Activated T-helper 1 cell treated with anti-CD3 and anti-CD28 coated beads, Interleukin-2, amount 50 U/mL, for 16 hours (primary cell): ENCODE measurements around the gene AMMECR1L.
"Not testable (repeated sequence)": the region's sequence is repeated elsewhere in the genome, so short reads cannot be mapped to it uniquely, and the experiment has no call there.

ENCODE experiments used
- DNase-seq, 2 donors: peaks; one replicate each; pipeline ENCODE4 v3.0.0-alpha.2; 2020; ENCODE audit warnings: low read depth in 1 of 2, low spot score in 1 of 2

AMMECR1L gene

DNA sequence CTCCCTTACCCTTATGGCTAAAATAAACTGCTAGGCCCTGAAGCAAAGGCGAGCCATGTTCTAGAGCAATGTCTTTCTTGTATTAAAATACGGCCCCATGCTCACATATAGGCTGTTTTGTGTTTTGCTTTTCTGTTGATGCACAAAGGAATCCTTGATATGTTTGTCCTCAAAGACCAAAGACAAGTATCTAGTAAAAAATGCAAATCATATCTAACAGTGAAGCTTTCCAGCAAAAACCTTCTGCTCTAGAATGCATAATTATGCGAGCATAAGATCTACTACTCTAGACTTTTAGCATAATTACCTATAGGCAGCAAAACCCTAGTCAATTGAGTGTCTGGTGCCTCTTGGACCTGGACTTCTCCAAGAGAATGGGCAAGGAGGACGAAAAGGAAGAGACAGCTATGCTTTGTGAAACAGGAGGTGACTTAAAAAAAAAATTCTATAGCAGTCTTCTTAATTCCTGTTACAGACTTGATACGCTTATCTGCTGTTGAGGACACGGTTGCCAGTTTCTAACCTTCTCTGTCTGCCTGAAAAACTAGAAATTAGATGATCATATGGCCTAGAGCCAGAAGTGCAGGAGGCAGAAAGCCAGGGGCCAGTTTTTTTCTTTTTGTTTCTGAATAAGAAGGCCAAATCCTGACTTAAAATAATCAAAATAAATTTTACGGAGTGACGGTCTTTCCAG is 1.5 kb upstream of the AMMECR1L start:
- DNase-seq, result no peak

DNA sequence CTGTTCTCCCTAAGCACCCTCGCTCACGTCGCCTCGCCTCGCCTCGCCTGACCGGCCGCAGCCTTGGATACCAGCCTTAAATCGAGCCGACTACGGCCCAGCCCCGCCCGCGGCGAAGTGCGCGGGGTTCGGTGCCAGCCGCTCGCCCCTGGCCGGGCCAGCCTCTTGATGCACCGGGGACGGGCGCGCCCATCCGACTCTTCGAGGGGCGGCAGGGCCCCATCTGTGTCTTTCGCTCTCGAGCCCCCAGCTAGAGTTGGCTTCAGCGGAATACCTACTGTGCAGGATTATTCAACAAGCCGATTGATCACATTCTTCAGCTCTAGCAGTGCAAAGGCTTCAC is 808 bp upstream of the AMMECR1L start:
- DNase-seq, result not testable (repeated sequence)

DNA sequence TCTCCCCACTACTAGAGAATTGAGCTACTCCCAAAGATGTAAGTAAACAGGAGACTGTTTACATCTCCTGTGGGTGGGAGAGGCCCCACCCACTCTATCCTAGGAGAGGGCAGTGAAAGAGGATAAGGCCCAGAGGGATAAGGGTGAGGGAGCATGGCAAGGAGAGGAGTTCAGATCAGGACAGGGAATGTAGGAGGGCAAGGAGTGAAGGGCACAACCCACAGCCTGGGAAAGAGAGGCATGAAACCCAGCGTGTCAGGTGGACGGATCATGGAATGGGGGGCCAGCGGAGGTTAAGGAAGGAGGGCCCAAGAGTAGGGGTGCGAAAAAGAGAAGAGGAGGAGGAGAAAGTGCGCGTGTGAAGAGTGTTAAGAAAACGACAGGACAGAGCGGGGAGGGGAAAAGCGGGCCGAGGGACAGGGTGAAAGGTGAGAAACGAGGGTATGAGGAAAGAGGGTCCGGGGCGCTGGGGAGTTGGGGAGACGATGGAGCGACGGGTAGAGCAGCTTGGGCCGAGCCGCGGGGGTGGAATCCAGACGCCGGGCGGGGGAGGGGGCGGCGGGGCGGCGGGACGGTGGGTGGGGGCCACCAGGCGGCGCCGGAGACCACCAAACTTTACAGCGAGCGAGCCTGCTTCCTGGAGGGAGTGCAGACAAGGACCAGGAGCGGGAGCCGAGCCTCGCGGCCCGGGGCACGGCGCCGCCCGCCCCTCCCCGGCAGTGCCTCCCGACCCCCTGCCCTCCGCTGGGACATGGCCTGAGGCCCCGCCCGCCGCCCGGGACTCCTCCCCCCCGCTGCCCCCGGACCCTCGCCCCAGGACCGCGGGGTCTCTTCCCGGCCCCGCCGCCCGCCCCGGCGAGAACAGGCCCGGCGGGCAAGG is 655 bp downstream of the AMMECR1L start:
- peak in 1 of 2 donors; percentile 2 for DNase-seq

DNA sequence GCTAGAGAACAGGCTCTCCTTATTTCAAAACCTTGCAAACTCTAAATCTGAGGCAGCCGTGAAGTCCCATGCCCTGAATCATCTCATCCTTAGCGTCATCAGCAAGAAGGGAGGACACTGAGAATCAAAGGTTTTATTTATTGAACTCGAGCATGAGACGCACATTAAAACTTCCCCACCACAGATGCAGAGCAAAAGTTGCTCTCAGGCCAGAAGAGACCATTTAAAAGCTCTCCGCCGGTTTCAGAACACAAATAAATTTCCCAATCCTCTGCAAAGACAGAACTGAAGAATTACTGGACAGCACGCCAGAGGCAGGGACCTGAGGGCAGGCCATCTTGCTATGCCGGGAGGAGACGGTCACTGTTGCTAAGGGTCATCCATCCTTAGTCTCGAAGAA is 1.3 kb downstream of the AMMECR1L start:
- DNase-seq, result no peak

DNA sequence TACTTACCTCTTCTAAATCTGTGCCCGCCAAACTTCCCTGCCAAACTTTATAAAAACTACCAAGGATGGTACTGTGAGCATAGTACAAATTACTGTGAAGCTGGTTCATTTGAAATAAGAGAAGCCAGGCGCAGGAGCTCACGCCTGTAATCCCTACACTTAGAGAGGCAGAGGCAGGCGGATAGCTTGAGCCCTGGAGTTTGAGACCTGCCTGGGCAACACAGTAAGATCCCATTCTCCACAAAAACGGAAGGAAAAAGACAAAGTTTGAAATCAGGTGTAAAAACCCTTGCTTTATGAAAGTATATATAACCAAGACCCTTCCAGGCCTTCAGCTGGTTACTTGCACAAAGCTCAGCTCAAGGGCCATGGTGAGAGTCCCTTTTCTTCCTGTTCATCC is 5.9 kb downstream of the AMMECR1L start:
- DNase-seq, result no peak

DNA sequence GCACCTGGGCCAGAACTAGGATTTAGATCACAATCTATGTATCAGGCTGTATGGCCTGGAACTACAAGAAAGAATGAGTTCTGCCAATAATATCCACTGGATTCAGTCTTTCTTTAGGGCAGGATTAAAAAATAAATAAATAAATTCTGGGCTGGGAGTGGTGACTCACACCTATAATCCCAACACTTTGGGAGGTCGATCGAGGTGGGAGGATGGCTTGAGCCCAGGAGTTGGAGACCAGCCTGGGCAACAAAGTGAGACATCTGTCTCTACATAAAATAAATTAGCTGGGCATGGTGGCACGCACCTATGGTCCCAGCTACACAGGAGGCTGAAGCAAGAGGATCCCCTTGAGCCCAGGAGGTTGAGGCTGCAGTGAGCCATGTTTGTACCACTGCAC is 8.1 kb downstream of the AMMECR1L start:
- no peak for DNase-seq

DNA sequence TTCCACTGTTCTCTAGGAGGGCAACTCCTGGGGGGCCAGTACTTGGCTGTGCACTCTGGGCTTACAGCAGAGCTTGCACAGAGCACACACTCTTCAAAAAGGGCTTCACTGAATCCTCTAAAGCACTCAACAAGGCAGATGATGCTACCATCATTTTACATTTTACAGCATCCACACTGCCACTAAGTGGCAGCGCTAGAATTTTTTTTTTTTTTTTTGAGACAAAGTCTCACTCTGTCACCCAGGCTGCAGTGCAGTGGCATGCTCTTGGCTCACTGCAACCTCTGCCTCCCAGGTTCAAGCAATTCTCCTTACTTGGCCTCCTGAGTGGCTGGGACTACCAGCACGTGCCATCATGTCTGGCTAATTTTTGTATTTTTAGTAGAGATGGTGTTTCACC is 8.6 kb downstream of the AMMECR1L start:
- no peak for DNase-seq

DNA sequence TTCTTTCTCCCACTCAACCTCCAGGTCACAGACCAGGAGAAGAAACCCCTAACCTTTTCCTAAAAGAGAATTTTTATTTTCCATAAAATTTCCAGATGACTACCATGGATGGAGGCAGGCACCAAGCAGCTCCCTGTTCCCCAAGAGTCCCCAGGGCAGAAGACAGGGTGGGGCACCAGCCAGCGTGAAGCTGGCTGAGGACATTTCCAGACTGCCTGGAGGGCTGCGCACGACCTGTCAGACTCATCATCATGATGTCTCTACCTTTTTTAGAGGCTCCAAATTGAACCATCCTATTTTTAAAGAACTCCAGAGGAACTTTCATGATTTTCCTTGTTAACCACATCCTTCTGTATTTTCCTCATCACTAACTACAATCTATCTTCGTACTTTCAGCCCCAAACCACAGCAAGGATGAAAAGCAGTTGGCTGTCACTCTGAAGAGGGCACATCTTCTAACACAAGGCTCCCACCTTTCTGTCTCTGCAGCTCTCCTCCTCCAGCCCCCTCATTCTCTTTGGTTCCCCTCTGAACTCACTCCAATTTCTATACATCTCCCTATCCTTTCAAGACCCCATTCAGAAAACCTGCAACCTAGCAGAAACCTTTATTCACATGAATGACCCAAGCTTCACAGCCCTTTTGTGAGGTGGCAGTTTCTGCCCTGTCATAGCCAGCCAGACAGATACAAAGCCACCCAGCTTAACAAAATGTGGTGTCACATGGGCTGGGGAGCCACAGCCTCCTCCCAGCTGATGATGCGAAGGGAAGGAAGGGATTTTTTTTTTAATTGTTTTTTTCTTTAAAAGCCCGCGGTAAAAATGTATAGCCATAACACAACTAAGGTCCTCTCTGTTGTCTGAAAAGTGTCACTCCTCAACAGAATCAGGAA is 11.1 kb downstream of the AMMECR1L start:
- no peak for DNase-seq

DNA sequence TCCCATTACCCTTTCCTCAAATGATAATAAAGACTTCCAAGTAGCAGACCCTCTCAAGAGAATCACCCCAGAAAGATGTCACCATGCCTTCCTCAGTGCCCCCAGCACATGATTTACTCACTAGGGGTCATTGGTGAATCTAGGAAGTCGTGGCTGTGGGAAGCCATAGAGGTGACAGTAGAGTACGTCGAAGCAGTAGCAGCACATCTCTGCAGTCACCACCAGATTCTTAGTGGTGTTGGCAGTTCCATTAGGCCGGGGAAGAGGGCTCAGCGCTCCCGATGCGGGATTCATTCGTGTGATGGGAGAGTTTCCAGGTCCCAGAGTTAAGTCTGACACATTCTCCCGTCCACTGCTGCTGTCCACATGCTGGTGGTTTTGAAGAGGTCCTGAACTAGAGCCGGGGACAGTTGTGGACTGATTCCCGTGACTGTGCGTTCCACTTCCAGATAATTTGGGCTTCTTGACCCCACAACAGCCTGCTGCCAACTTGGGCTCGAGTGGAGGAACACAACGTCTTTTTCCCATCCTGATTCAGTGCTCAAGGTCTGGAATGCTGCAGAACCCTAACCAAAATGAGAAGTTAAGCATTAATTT is 12.0 kb downstream of the AMMECR1L start:
- DNase-seq, result no peak

DNA sequence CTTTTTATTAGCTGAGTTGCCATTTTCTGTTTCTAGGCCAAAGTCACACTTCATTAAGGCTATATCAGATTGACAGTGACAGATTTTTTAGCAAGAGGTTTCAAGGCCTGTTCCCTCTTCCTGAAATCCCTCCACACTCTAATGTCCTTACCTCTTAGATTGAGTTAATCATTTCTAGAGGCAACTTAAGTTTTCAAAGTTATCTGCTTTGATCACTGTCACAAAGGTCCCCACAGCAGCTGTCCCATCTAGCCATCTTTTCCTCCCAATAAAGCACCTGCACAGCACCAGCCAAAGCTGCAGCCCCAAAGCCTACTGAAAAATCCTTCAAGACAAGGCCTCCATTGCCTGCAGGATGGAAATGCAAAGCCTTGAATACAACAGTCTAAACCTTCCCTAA is 13.4 kb downstream of the AMMECR1L start:
- DNase-seq, result no peak

DNA sequence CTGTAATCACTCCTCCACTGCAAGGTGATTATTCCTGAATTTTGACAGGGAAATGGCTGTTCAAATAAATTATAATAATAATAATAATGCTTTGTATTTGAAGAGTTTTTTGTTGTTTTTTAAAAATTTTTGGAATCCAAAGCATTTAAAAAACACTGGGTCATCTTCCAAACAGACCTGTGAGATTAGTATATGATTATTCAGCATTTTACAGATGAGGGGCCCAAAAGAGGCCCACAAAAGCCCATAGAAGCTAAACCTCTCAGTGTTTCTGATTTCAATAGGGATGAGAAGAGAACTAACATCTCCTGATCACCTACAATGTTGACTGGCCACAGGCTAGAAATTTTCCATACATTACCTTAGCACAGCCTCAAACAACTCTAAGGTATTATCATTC is 19.8 kb downstream of the AMMECR1L start:
- no peak for DNase-seq

DNA sequence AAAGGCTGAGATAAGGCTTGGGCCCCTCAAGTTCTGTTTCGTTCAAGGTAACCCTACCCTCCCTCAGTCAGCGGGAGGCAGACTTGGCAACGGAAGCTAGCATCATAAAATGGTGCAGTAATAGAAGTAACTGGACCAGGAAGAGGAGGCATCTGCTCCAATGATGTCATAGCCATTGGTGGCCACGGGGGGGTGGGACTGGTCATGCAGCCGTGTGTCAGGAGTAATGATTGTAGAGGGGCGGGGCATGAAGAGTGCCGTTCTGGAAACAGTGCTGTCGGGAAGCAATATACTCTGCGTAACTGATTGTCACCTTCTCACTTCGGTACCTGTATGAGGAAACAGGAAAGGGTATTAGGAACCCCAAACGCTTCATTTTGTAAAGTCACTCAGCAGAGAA is 20.9 kb downstream of the AMMECR1L start:
- no peak for DNase-seq

DNA sequence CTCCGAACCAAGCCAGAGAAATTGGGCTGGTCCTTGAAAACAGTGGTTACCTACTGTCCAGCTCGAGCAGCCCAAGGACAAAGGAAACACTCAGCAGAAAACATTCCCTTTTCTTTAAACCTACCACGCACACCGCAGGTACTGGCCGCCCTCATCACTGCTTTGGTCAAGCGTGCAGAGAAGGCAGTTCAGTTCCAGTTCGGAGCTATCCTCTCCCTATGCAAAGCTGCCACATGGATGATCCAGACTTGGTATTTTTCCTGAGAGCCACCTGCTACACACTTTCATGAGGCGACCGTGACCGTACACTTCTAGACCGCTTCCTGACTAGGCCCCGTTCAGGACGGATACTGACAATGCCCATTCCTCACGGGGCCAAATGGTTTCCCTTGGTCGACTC is 23.5 kb downstream of the AMMECR1L start:
- DNase-seq, result no peak

DNA sequence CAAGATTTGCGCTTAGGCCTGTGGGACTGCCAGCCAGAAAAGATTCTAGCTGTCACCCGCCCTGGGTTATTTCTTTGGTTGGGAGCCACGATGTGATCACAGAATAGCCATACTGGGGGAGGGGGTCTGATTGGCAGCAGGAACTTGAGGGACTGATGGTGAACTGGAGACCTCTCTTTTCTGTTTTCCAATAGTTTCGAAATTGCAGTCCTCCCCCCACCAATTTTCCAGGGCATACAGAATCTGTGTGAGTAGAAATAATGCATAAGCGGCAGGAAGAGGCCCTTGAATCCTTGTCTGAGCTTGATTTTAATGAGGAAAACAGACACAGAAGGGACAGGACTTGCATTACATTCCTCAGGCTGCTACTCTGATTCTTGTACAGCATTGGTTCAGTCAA is 25.6 kb downstream of the AMMECR1L start:
- DNase-seq, result no peak

DNA sequence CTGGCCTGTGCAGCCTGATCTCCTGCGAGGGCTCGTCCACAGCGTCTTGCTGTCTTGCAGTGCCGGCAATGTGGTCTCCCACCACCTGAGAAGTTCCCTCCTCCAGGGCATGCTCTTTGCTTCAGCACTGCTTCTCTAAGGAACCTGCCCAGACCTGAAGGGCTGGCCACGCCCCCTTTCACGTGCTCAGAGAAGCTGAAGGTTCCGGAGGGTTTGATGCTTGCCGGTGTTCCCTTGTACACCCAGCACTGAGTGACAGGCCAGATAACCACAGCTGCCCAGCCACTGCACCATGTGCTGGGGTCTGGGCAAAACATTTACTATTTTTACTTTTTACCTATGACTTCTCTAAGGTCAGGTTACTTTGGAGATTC is 26.1 kb downstream of the AMMECR1L start:
- peak; percentile 36 to 40 for DNase-seq

DNA sequence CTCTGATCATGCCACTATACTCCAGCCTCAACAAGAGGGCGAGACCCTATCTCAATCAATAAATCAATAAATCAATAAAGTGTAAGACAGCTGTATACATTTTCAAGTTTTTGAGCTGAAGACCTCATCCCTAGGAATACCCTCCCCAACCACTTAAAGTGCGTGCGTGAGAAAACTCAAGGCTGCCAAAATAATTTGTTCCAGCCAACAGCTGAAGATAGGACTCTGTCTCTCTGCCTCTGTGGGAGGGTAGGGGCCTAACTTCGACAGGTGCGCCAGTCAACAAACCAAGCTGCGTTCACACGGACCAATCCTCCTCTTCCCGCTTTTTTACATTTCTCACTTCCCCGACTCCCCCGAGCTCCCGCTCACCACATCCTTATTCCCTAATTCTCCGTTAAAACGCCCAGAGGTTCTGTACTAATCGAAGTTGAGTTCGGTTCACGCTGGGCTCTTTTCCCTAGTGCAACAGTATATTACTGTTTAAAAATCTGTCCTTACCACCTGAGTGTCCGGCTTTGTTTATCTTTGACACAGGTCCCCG is 28.4 kb downstream of the AMMECR1L start:
- no peak for DNase-seq

DNA sequence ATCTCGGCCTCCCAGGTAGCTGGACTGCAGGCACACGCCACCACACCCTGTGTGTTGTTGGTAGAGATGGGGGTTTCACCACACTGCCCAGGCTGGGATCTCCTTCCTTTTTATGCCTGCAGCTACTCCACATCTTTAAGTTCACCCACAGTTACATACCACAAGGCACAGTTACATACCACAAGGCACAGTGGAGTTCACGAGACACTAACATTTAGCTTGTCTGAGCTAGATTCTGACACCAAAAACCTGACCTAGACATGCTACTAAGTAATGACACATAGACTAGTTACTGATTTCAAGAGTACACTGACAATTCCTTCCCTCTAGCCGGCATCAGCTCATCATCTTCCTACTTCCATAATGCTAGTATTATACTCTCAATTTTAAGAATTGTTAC is 32.1 kb downstream of the AMMECR1L start:
- DNase-seq, result no peak

DNA sequence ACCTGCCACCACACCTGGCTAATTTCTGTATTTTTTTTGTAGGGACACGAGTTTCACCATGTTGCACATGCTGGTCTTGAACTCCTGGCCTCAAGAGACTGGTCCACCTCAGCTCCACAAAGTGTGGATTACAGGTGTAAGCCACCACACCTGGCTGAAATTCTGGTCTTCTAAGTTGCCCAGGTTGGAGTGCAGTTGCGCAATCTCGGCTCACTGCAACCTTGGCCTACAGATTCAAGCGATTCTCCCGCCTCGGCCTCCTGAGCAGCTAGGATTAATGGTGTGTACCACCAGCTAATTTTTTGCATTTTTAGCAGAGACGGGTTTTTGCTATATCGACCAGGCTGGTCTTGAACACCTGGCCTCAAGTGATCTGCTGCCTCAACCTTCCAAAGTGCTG is 33.4 kb downstream of the AMMECR1L start:
- no peak for DNase-seq

DNA sequence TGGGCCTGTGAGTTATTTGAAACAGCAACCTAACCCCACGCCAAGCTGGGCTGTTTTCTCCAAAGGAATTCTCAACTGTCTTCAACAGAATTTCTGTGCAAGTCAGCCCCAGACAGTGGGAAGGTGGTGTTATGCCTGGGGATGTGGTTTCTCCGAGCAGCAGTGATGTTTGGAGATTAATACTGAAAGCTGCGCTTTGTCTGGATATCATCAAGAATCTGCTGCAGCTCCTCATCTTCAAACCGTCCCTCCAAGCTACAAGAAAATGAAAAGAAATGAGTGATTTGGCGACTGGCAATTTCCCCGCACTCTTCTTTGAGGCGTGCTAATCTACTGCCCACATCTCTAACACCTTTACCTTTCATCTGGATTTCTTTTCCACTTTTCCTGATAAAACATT is 37.8 kb downstream of the AMMECR1L start:
- DNase-seq, result no peak

DNA sequence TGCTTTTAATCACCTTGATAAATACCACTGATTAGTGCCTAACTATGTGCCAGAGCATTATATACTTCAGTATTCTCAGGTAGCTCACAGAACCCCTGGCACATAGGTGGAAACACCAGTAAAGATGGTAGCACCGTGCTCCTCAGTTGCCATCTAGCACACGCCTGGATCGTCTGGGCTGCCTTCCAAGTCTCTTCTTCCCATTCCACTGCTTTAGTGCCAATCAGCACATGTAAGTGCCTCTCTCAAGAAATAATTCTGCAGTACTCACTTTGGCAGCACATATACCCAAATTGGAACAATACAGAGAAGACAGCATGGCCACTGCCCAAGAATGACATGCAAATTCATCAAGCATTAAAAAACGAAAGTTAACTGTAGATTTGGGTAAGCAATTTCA is 40.8 kb downstream of the AMMECR1L start:
- DNase-seq, result no peak

DNA sequence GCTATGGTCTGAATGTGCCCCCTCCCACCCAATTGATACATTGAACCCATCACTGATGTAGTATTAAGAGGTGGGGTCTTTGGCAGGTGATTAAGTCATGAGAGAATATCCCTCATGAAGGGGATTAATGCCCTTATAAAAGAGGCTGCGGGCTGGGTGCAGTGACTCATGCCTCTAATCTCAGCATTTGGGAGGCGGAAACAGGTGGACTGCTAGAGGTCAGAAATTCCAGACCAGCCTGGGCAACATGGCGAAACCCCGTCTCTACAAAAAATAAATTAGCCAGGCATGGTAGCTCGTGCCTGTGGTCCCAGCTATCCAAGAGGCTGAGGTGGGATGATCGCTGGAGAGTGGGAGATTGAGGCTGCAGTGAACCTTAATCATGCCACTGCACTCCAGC is 42.1 kb downstream of the AMMECR1L start:
- no peak for DNase-seq
